ENCODE data around the gene CCDC188. TPM values are rescaled to one million over a fixed set of nuclear protein-coding genes. Genes with fewer than 3 reads are reported as not detected.
"Not testable (repeated sequence)": the region's sequence is repeated elsewhere in the genome, so short reads cannot be mapped to it uniquely, and the experiment has no call there.

The CCDC188 gene
- polyA plus RNA-seq, 1 donor: 2.7 TPM

- no peak for DNase-seq
- no peaks in the 10 kb centered on the region for H3K36me3 ChIP-seq (ENCODE audit: control insufficient read depth, insufficient read depth, low read length)
- no peak overlapping the region for H3K27ac ChIP-seq (ENCODE audit: low read length)
- H3K4me1 ChIP-seq (ENCODE audit: control insufficient read depth, insufficient read depth, low read length): peaks cover 15% of the 10 kb centered on the region
- H3K27me3 ChIP-seq (ENCODE audit: control insufficient read depth, insufficient read depth, low read length): no peaks in the 10 kb centered on the region
- WGBS (ENCODE audit: insufficient coverage, low lambda C conversion rate): no CpG with 5 or more reads among the region's 13 CpGs
- no peak overlapping the region for H3K4me3 ChIP-seq (ENCODE audit: low read length)
- no peaks in the 10 kb centered on the region for H3K9me3 ChIP-seq (ENCODE audit: control insufficient read depth, low read depth, low read length)
Measured at GRCh38 chr22:20170170-20170569, 19.3 kb upstream of the CCDC188 start.

- DNase-seq: no peak
- WGBS (ENCODE audit: insufficient coverage, low lambda C conversion rate): no CpG with 5 or more reads among the region's 10 CpGs
- H3K4me1 ChIP-seq (ENCODE audit: control insufficient read depth, insufficient read depth, low read length): peaks cover 15% of the 10 kb centered on the region
Measured at GRCh38 chr22:20169253-20169822, 18.5 kb upstream of the CCDC188 start.

GRCh38 chr22:20167643-20168322 is 16.9 kb upstream of the CCDC188 start:
- H3K4me3 ChIP-seq (ENCODE audit: low read length): no peak overlapping the region
- H3K36me3 ChIP-seq (ENCODE audit: control insufficient read depth, insufficient read depth, low read length): no peaks in the 10 kb centered on the region
- H3K9me3 ChIP-seq (ENCODE audit: control insufficient read depth, low read depth, low read length): no peaks in the 10 kb centered on the region
- H3K4me1 ChIP-seq (ENCODE audit: control insufficient read depth, insufficient read depth, low read length): peaks cover 3% of the 10 kb centered on the region
- no peak for DNase-seq
- H3K27ac ChIP-seq (ENCODE audit: low read length): no peak overlapping the region
- WGBS (ENCODE audit: insufficient coverage, low lambda C conversion rate): no CpG with 5 or more reads among the region's 19 CpGs
- H3K27me3 ChIP-seq (ENCODE audit: control insufficient read depth, insufficient read depth, low read length): no peaks in the 10 kb centered on the region

More at GRCh38 chr22:20169253-20169822, 18.5 kb upstream of the CCDC188 start:
- Histone ChIP-seq H3K27me3 (ENCODE audit: control insufficient read depth, insufficient read depth, low read length) (no peaks in the 10 kb centered on the region), H3K36me3 (ENCODE audit: control insufficient read depth, insufficient read depth, low read length) (no peaks in the 10 kb centered on the region), H3K4me3 (ENCODE audit: low read length) (no peak overlapping the region), H3K27ac (ENCODE audit: low read length) (no peak overlapping the region), H3K9me3 (ENCODE audit: control insufficient read depth, low read depth, low read length) (no peaks in the 10 kb centered on the region)

DNA sequence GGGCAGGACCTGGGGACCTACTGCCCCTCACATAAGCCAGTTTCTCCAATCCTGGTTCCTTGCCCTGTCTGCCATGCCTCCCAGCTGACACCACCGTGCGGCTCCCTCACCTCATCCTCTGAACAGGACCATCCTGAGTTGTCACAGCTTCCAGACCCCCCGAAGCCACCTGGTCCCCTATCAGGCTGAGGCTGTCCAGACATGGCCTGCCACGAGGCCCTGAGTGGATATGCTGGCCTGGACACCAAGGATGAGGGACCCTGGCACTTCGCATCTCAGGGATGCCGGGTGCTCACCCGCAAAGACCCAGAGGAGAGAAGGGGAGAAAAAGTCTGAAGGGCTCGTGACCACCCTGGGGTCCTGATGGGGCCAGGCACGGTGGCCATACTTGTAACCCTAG is 15.8 kb upstream of the CCDC188 start:
- Histone ChIP-seq H3K4me3 (ENCODE audit: low read length) (no peak overlapping the region), H3K27me3 (ENCODE audit: control insufficient read depth, insufficient read depth, low read length) (no peaks in the 10 kb centered on the region), H3K27ac (ENCODE audit: low read length) (no peak overlapping the region), H3K36me3 (ENCODE audit: control insufficient read depth, insufficient read depth, low read length) (no peaks in the 10 kb centered on the region), H3K9me3 (ENCODE audit: control insufficient read depth, low read depth, low read length) (no peaks in the 10 kb centered on the region), H3K4me1 (ENCODE audit: control insufficient read depth, insufficient read depth, low read length) (peaks cover 3% of the 10 kb centered on the region)
- no peak for DNase-seq
- WGBS (ENCODE audit: insufficient coverage, low lambda C conversion rate): no CpG with 5 or more reads among the region's 9 CpGs

GRCh38 chr22:20165913-20166312 is 15.1 kb upstream of the CCDC188 start:
- no peak for DNase-seq
- Histone ChIP-seq H3K4me1 (ENCODE audit: control insufficient read depth, insufficient read depth, low read length) (peaks cover under 1% of the 10 kb centered on the region), H3K4me3 (ENCODE audit: low read length) (no peak overlapping the region), H3K9me3 (ENCODE audit: control insufficient read depth, low read depth, low read length) (no peaks in the 10 kb centered on the region), H3K27ac (ENCODE audit: low read length) (no peak overlapping the region), H3K36me3 (ENCODE audit: control insufficient read depth, insufficient read depth, low read length) (no peaks in the 10 kb centered on the region), H3K27me3 (ENCODE audit: control insufficient read depth, insufficient read depth, low read length) (no peaks in the 10 kb centered on the region)
- 88% methylated on average over 1 of the region's 7 CpGs for WGBS (ENCODE audit: insufficient coverage, low lambda C conversion rate)

DNA sequence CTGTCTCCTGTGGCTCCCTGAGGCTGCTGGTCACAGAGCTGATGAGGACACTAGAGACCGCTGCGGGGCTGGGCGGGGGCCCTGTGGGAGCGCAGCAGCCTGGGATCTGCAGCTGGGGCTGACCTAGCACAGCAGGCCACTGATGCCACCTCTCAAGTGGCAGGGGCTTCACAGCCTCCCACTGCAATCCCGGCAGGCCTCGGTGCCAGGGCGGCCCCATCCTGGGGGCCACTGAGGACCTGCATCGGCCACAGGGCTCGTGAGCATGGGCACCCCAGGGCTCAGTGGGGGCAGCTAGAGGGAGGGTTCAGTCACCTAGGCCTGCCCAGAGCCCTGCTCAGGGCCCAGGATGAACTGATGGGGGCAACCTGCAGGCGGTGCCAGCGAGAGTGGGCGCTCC is 14.6 kb upstream of the CCDC188 start:
- Histone ChIP-seq H3K36me3 (ENCODE audit: control insufficient read depth, insufficient read depth, low read length) (no peaks in the 10 kb centered on the region), H3K9me3 (ENCODE audit: control insufficient read depth, low read depth, low read length) (no peaks in the 10 kb centered on the region), H3K27ac (ENCODE audit: low read length) (no peak overlapping the region), H3K4me3 (ENCODE audit: low read length) (no peak overlapping the region), H3K27me3 (ENCODE audit: control insufficient read depth, insufficient read depth, low read length) (no peaks in the 10 kb centered on the region), H3K4me1 (ENCODE audit: control insufficient read depth, insufficient read depth, low read length) (no peaks in the 10 kb centered on the region)
- DNase-seq: no peak
- no CpG with 5 or more reads among the region's 12 CpGs for WGBS (ENCODE audit: insufficient coverage, low lambda C conversion rate)

DNA sequence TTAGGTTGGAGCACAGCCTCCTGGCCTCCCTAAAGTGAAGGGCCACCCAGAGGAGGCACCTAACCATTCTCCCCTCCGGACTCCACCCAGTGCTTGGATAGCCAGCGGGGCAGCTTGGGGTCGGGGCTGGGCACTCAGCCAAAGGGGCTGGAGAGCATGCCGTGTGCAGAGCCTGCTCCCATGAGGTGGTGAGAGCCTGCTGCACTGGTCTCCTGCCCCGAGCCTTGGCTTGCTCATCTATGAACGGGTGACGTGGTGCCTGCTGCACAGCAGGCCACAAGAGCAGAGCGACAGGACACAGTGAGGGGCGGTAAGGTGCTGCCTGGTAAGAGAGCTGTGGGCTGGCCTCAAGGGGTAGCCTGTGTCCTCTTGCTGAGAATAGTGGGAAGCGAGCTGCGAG is 14.0 kb upstream of the CCDC188 start:
- Histone ChIP-seq H3K4me1 (ENCODE audit: control insufficient read depth, insufficient read depth, low read length) (no peaks in the 10 kb centered on the region), H3K4me3 (ENCODE audit: low read length) (no peak overlapping the region), H3K27ac (ENCODE audit: low read length) (no peak overlapping the region), H3K36me3 (ENCODE audit: control insufficient read depth, insufficient read depth, low read length) (no peaks in the 10 kb centered on the region), H3K9me3 (ENCODE audit: control insufficient read depth, low read depth, low read length) (no peaks in the 10 kb centered on the region), H3K27me3 (ENCODE audit: control insufficient read depth, insufficient read depth, low read length) (no peaks in the 10 kb centered on the region)
- no peak for DNase-seq
- no CpG with 5 or more reads among the region's 11 CpGs for WGBS (ENCODE audit: insufficient coverage, low lambda C conversion rate)

DNA sequence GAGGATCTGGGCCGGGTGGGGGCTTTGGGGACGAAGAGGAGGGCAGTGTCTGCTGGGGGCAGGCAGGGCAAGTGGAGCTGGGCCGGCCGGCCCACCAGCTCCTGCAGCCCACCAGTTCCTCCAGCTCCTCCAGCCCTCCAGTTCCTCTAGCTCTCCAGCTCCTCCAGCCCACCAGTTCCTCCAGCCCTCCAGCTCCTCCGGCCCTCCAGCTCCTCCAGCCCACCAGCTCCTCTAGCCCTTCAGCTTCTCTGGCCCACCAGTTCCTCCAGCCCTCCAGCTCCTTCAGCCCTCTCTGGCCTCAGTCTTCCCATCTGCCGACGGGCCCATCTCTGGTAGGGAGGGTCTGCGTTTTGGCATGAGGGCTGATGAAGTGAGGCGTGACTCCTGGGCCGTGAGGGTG is 9.2 kb upstream of the CCDC188 start:
- no peaks in the 10 kb centered on the region for H3K27me3 ChIP-seq (ENCODE audit: control insufficient read depth, insufficient read depth, low read length)
- no peaks in the 10 kb centered on the region for H3K36me3 ChIP-seq (ENCODE audit: control insufficient read depth, insufficient read depth, low read length)
- no peak overlapping the region for H3K4me3 ChIP-seq (ENCODE audit: low read length)
- DNase-seq: no peak
- no peaks in the 10 kb centered on the region for H3K9me3 ChIP-seq (ENCODE audit: control insufficient read depth, low read depth, low read length)
- H3K27ac ChIP-seq (ENCODE audit: low read length): no peak overlapping the region
- no peaks in the 10 kb centered on the region for H3K4me1 ChIP-seq (ENCODE audit: control insufficient read depth, insufficient read depth, low read length)
- WGBS (ENCODE audit: insufficient coverage, low lambda C conversion rate): no CpG with 5 or more reads among the region's 10 CpGs

- not testable (repeated sequence) for H3K9me3 ChIP-seq (ENCODE audit: control insufficient read depth, low read depth, low read length); H3K4me1 ChIP-seq (ENCODE audit: control insufficient read depth, insufficient read depth, low read length); H3K27ac ChIP-seq (ENCODE audit: low read length); DNase-seq; H3K27me3 ChIP-seq (ENCODE audit: control insufficient read depth, insufficient read depth, low read length); H3K4me3 ChIP-seq (ENCODE audit: low read length); H3K36me3 ChIP-seq (ENCODE audit: control insufficient read depth, insufficient read depth, low read length)
- no CpG with 5 or more reads among the region's 14 CpGs for WGBS (ENCODE audit: insufficient coverage, low lambda C conversion rate)
Measured at GRCh38 chr22:20159531-20159930, 8.7 kb upstream of the CCDC188 start.

GRCh38 chr22:20159076-20159475 is 8.2 kb upstream of the CCDC188 start:
- no peak for DNase-seq
- Histone ChIP-seq H3K27ac (ENCODE audit: low read length) (no peak overlapping the region), H3K9me3 (ENCODE audit: control insufficient read depth, low read depth, low read length) (no peaks in the 10 kb centered on the region), H3K36me3 (ENCODE audit: control insufficient read depth, insufficient read depth, low read length) (no peaks in the 10 kb centered on the region), H3K4me3 (ENCODE audit: low read length) (no peak overlapping the region), H3K4me1 (ENCODE audit: control insufficient read depth, insufficient read depth, low read length) (no peaks in the 10 kb centered on the region), H3K27me3 (ENCODE audit: control insufficient read depth, insufficient read depth, low read length) (no peaks in the 10 kb centered on the region)
- no CpG with 5 or more reads among the region's 9 CpGs for WGBS (ENCODE audit: insufficient coverage, low lambda C conversion rate)

All from large intestine (tissue), 3 donors.